ENCODE measurements around the gene KRT78. TPM values are rescaled to one million over a fixed set of nuclear protein-coding genes. Genes with fewer than 3 reads are reported as not detected.

The KRT78 gene
- polyA plus RNA-seq, 1 experiment = not detected

DNA sequence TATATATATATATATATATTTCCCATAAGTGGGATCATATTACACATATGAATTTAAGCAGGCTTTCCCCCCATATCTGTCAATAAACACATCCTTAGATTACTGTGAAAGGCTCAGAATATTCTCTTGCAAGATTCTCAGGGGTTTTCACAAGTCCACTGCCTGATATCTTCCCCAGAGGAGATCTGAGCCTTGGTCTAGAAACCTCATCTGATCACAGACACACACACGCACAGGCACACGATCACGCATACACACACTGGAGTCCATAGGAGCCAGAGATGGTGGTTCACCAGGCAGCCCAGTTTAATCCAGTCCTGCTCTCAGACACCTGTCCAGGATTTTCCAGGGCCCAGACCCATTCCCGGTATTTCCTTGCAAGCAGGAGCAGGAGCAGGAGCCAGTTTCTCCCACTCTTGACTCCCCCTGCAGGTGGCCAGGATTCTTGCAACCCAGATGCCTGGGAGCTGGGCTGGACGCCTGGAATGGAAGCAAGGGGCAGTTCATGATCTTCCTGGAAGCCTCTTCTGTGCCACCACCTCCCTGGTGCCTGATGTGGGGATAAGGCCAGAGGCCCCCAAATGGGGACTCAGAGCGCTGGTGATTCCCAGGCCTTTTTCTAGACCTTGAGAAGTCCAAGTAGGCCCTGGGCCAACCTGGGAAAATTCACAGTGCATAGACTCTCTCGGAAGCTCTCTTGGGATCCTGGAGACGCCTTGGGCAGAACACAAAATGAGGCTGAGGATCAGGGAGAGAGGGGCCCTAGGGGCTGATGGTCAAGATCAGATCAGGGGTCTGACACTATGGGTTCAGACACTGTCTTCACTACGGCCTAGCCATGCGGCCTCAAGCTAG, 16.5 kb upstream of the KRT78 start:
- Histone ChIP-seq H3K4me3 (ENCODE audit: low read depth, low read length) (no peak overlapping the region), H3K27me3 (ENCODE audit: control insufficient read depth, insufficient read depth, low read length) (no peaks in the 10 kb centered on the region), H3K36me3 (ENCODE audit: control insufficient read depth, insufficient read depth, low read length) (no peaks in the 10 kb centered on the region)
- TF ChIP-seq, protein P1, sequence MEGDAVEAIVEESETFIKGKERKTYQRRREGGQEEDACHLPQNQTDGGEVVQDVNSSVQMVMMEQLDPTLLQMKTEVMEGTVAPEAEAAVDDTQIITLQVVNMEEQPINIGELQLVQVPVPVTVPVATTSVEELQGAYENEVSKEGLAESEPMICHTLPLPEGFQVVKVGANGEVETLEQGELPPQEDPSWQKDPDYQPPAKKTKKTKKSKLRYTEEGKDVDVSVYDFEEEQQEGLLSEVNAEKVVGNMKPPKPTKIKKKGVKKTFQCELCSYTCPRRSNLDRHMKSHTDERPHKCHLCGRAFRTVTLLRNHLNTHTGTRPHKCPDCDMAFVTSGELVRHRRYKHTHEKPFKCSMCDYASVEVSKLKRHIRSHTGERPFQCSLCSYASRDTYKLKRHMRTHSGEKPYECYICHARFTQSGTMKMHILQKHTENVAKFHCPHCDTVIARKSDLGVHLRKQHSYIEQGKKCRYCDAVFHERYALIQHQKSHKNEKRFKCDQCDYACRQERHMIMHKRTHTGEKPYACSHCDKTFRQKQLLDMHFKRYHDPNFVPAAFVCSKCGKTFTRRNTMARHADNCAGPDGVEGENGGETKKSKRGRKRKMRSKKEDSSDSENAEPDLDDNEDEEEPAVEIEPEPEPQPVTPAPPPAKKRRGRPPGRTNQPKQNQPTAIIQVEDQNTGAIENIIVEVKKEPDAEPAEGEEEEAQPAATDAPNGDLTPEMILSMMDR (IDR thresholded peaks at IDR 0.05; ENCODE audit: insufficient read depth, low read depth, low read length) = peak; percentile 96
- POLR2A ChIA-PET = interaction anchor here (0.5 kb wide), 1 partner anchor 390 kb away, joined by 3 read pairs; no protein-coding TSS in a partner anchor
- CTCF ChIA-PET = interaction anchor here (0.6 to 2.3 kb wide), 43 partner anchors 9 to 725 kb away, joined by 3 to 44 read pairs (median 4); partner anchors contain the start of gene KRT84
- no peak for DNase-seq (ENCODE audit: low read depth)

DNA sequence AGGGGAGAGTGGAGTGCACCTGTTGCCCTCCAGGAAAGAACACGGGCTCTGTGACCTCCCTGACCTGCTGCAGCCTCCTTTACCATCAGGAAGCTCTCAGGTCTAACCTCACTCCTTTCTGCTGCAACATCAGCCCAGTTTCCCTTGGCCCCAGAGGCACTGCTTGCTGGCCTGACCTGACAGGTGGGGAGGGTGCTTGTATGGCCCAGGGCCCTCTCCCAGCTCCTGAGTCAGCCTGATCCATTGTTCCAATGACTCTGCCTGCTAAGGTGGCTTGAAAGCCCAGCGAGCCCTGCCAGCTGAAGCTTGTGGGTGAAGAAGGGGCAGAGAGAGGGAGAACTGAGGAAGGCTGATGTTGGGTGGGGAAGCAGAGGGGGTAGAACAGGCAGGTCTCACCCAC, 13.2 kb upstream of the KRT78 start:
- TF ChIP-seq, protein P1 (IDR thresholded peaks at IDR 0.05; ENCODE audit: insufficient read depth, low read depth, low read length) = no peak
- Histone ChIP-seq H3K36me3 (ENCODE audit: control insufficient read depth, insufficient read depth, low read length) (no peaks in the 10 kb centered on the region), H3K4me3 (ENCODE audit: low read depth, low read length) (no peak overlapping the region), H3K27me3 (ENCODE audit: control insufficient read depth, insufficient read depth, low read length) (no peaks in the 10 kb centered on the region)
- ChIA-PET POLR2A (no interaction called here), CTCF (interaction anchor here (1.3 to 1.7 kb wide), 2 partner anchors 15 to 280 kb away, joined by 3 to 4 read pairs; no protein-coding TSS in a partner anchor)
- DNase-seq (ENCODE audit: low read depth) = no peak

DNA sequence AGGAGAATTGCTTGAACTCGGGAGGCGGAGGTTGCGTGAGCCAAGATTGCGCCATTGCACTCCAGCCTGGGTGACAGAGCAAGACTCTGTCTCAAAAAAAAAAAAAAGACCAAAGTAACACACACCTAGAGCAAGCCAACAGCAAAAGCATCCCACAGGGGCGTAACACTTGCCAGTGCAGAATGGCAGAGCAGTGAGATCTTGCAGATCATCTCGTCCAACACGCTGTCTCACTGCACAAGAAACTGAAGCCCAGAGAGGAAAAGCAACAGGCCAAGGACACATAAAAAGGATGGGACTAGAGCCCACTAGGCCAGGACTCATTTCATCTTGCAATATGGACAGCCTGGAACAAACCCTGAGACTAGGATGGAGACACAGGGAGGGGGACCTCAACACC, 12.7 kb upstream of the KRT78 start:
- ChIA-PET POLR2A (no interaction called here), CTCF (interaction anchor here (1.3 to 1.7 kb wide), 2 partner anchors 15 to 279 kb away, joined by 3 to 4 read pairs; no protein-coding TSS in a partner anchor)
- TF ChIP-seq, protein P1 (IDR thresholded peaks at IDR 0.05; ENCODE audit: insufficient read depth, low read depth, low read length) = no peak

DNA sequence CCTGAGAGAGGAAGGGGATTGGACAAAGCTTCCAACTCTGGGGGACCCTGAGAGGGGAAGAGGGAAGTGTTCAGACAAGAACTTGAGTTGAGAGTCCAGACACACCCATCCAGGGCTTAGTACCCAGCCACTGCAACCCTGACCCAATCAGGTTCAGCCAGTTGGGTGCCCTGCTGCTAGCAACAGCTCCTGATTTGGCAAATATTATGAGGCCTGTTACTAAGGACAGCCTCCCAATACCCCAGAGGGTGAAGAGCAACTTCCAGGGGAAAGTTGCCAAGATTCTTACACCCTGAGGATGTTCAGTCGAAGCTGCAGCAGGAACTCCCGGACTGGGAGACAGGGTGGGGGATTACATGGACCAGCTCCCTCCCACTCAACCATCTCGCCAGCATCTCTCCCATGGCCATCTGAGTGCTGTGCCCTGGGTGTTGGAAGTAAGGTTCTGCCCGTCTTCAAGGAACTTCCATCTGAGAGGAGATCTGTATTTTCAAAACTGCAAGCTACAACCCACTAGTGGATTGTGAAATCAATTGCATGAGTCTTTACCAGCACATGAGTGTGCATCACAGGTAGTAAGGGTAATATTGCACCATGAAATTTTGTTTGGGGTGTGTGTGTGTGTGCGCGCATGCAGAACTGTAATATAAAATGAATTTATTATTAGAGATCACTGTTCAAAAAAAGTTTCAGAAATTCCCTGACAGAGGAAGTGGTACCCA, 11.5 kb upstream of the KRT78 start:
- DNase-seq (ENCODE audit: low read depth) = no peak
- POLR2A ChIA-PET = interaction anchor here (0.6 kb wide), 1 partner anchor 154 kb away, joined by 3 read pairs; no protein-coding TSS in a partner anchor
- TF ChIP-seq, protein P1 (IDR thresholded peaks at IDR 0.05; ENCODE audit: insufficient read depth, low read depth, low read length) = no peak
- Histone ChIP-seq H3K36me3 (ENCODE audit: control insufficient read depth, insufficient read depth, low read length) (no peaks in the 10 kb centered on the region), H3K27me3 (ENCODE audit: control insufficient read depth, insufficient read depth, low read length) (no peaks in the 10 kb centered on the region), H3K4me3 (ENCODE audit: low read depth, low read length) (no peak overlapping the region)
- CTCF ChIA-PET = interaction anchor here (1.1 kb wide), 2 partner anchors 277 to 717 kb away, joined by 3 read pairs; no protein-coding TSS in a partner anchor

More for the DNA sequence above, 12.7 kb upstream of the KRT78 start:
- DNase-seq (ENCODE audit: low read depth) = no peak
- Histone ChIP-seq H3K36me3 (ENCODE audit: control insufficient read depth, insufficient read depth, low read length) (no peaks in the 10 kb centered on the region), H3K27me3 (ENCODE audit: control insufficient read depth, insufficient read depth, low read length) (no peaks in the 10 kb centered on the region), H3K4me3 (ENCODE audit: low read depth, low read length) (no peak overlapping the region)

DNA sequence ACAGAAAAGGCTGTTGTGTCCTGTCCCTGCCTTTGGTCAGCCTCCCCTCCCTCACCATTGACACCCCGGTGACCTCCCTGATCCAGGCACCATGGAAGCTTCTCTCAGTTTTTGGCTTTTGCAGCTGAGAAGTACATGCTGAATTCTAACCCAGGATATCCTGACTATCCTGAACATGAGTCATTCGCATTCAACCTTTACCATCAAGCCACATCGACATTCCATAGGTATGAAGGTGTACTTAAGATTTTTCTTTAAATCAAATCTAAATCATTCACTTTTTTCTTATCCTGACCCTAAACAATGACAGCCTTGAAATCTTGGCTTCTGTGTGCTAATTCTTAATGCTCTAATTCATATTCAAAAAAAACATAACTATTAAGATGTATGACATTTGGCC, 8.7 kb upstream of the KRT78 start:
- POLR2A ChIA-PET = no interaction called here
- CTCF ChIA-PET = no interaction called here
- Histone ChIP-seq H3K36me3 (ENCODE audit: control insufficient read depth, insufficient read depth, low read length) (no peaks in the 10 kb centered on the region), H3K4me3 (ENCODE audit: low read depth, low read length) (no peak overlapping the region), H3K27me3 (ENCODE audit: control insufficient read depth, insufficient read depth, low read length) (peaks cover 1% of the 10 kb centered on the region; the same call in 1 of the 2 replicates)
- TF ChIP-seq, protein P1 (IDR thresholded peaks at IDR 0.05; ENCODE audit: insufficient read depth, low read depth, low read length) = no peak
- no peak for DNase-seq (ENCODE audit: low read depth)

Measured in BJ (cell line).